GM19463 (cell line): ENCODE results near the gene KDM4C.
"Not testable (repeated sequence)": the region's sequence is repeated elsewhere in the genome, so short reads cannot be mapped to it uniquely, and the experiment has no call there.

ENCODE experiments used
- ATAC-seq: cut with Tn5 transposase; IDR thresholded peaks from one replicate; pipeline ENCODE4 v1.9.1; 2021; ENCODE audit warnings: mild to moderate bottlenecking, moderate library complexity; ENCODE audit not compliant: unreplicated experiment

KDM4C gene

GRCh38 chr9:6763244-6763643 is 5.5 kb downstream of the KDM4C start:
- ATAC-seq, result no peak

GRCh38 chr9:6764011-6764410 is 6.2 kb downstream of the KDM4C start:
- no peak for ATAC-seq

- no peak for ATAC-seq
Measured at GRCh38 chr9:6764523-6764922, 6.8 kb downstream of the KDM4C start.

DNA sequence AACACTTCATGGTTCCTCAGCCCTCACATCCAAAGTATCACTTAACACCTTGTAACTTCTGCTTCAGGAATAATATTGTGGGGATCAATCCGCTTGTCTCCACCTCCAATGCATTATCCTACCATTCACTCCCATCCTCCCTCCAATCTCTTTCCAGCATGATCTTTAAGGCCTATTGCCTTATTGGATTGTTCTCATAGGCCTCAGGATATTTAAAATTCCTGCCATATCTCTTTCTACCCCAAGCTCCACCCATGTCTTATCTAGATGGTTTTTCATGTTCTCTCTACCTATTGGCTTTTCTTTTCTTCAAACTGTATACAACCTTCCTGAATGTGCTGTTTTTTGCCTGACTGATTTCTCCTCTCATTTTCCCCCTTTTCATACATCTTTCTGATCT is 7.2 kb downstream of the KDM4C start:
- ATAC-seq, result no peak

DNA sequence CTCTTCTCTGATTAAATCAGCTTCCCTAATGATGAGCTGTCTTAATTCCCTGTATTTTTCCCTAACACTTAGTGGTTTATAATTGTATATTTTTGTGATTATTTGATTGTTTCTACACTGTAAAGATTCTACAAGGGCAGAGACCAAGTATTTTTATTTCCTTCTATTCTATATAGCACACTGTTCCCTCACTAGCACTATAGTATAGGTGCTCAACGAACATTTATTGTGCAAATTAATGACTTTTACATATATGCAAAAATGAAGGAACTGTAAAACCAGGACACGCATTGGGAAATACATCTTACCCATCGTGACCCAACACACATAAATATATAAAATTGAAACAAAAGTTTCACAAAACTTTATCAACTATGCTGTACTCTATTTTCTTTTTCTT is 7.6 kb downstream of the KDM4C start:
- no peak for ATAC-seq

DNA sequence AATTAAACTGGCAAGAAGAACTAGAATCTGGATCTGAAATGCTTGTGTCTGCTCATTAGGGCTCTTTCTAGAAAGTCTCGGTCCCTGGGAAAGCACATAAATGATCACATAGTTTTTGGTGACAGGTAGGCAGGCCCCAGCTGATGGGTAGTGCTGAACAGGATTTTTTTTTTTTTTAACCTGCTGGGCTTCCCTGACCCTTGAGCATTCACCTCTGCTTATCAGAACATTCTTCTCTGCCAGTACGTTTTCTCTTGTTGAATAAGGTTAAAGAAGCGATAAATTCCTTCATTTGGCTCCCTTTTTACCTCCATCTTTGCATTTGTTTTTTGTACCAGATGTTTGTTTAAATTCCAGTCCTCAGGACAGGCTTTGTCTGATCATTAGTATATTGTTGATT is 8.8 kb downstream of the KDM4C start:
- no peak for ATAC-seq

GRCh38 chr9:6768587-6768986 is 10.8 kb downstream of the KDM4C start:
- not testable (repeated sequence) for ATAC-seq

- ATAC-seq, result no peak
Measured at GRCh38 chr9:6771722-6772121, 13.9 kb downstream of the KDM4C start.

GRCh38 chr9:6777213-6777902 is 19.6 kb downstream of the KDM4C start:
- ATAC-seq, result no peak

- no peak for ATAC-seq
Measured at GRCh38 chr9:6779417-6780241, 21.9 kb downstream of the KDM4C start.

- ATAC-seq, result no peak
Measured at GRCh38 chr9:6780690-6781089, 22.9 kb downstream of the KDM4C start.

DNA sequence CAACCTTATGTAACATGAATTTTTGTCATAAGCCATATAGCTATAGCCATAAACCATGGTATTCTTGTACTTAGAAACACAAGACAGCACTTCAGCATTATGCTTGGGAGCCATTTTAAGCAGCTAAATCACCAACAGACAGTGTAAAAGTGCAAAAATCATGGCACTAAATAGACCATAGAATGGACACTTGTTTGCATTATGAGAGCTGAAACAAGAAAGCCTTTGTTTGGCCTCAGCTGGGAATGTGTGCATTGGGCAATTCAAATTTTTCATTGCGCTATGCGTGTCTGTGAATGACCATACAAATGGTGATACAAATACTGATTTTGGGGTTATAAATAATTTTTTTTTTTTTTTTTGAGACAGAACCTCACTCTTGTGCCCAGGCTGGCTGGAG is 23.7 kb downstream of the KDM4C start:
- ATAC-seq, result no peak

- no peak for ATAC-seq
Measured at GRCh38 chr9:6782345-6782744, 24.6 kb downstream of the KDM4C start.

- ATAC-seq, result no peak
Measured at GRCh38 chr9:6782981-6783380, 25.2 kb downstream of the KDM4C start.

DNA sequence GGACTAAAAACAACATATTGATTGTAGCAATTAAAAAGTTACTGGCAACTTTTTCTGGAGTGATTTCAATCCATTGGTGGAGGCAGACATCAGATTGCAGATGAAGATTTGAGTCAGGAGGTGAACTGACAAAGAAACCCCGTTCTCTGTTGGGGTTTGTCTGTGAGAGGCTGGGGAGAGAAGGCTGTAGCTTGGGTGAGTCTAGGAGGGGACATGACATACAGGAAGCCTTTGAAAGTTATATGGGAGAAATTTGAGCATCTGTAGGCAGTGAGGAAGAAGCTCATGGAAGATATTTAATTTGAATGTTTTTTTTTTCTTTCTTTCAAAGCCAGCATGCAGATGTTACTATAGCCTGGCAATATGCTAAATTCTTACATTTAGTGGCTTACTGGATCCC is 26.0 kb downstream of the KDM4C start:
- no peak for ATAC-seq

DNA sequence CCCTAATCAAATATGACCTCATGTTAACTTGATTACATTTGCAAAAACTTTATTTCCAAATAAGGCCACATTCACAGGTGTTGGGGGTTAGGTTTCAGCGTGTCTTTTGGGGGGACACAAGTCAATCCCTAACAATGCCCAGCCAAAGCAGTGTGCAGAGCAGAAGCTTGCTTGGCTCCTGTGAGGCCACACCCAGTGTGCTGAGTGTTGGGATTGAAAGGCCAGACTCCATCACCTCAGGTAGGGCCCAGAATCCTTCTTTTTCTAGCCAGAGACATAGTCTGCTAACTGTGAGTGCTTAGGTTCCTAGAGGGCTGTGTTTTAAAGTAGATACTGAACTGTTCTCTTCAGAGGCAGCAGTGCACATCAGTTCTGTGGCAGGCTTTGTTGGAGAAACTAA is 27.9 kb downstream of the KDM4C start:
- ATAC-seq, result no peak

DNA sequence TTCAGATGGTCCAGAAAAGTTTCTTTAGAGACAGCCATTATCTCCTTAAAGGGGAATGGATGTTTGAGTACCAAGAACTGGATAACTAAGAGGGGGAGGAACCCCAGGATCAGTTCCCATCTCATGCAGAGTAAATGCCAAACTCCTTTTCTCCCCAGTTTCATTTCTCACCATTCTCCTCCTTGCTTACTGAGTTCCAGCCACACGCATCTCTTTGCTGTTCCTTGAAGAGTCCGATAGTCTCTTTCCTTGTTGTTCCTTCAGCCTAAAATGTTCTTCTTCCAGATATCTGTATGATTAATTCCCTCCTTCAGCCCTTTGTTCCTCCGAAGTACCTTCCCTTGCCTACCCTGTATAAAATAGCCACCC is 30.0 kb downstream of the KDM4C start:
- no peak for ATAC-seq

DNA sequence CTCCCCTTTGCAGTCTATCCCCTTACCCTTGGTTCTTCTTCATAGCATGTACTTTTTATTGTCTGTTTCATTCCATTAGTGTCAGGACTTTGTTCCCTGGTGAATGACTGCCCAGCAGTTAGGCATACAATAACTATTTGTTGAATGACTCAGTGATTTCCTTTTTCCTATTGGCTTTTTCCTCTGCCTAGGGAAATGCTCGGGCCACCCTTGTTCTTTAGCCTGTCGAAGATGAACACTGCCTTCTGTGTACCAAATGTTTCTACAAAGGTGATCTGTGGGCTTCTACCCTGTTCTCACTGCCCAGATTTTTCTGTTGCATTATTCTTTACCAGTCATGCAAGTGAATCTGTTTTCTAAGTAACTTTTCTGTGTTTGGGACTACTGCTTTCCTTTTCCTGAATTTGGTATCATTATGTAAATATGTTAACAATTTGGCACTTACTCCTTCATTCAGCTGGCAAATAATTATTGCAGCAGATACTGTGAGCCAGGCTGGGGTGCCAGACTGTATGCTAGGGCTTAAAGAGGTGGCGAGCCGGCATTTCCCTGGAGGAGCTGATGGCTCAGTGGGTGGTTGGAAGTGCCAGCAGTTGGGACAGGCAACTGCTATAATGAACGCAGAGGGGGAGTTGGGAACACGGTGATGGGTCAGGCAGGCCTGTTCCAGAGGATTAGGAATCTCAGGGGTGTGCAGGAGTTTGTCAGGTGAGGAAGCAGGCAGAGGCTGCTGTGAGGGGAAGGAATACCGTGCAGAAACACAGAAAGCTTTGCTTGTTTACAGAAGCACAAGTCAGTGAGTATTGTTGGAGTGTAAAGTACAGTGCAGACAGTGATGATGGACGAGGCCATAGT is 30.6 kb downstream of the KDM4C start:
- no peak for ATAC-seq

GRCh38 chr9:6789017-6789338 is 31.2 kb downstream of the KDM4C start:
- ATAC-seq, result not testable (repeated sequence)

- no peak for ATAC-seq
Measured at GRCh38 chr9:6790866-6791265, 33.1 kb downstream of the KDM4C start.

DNA sequence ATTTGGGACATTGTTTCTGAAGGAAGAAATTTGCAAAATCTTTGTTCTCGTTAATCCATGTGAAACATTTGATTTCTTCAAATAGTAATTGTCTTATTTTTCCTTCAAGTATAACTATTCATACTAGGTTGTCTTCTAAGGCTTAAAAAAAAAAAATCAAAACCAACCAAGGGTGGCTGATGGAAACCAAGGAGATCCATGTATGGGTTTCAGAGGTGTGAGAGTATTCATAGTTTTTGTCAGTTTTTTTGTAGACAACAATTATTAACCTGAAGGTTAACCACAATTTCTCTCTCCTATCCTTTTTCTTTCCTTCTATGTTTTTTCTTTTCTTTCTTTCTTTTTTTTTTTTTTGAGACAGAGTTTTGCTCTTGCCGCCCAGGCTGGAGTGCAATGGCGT is 35.4 kb downstream of the KDM4C start:
- peak; percentile 65 for ATAC-seq

DNA sequence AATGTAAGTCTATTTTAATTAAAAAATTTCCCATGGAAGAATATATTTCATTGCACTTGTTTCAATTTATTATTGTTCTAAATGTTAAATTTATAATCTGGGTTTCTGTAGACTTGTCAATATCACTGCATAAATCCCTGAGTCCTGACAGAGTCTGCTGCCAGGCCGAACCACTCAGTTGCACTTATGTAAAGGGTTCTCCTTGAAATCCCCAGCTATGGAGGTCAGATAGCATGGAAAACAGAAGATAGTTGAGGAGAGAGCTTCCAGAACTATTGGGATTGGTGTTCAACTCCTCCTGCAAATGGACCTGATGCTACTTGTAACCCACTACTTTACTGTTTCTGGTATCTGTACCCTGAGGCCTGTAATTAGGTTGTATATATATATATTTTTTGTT is 37.2 kb downstream of the KDM4C start:
- ATAC-seq, result no peak
